CD4-positive, alpha-beta memory T cell (primary cell): ENCODE measurements around the gene MED12. TPM values are rescaled to one million over a fixed set of nuclear protein-coding genes. Genes with fewer than 3 reads are reported as not detected.

Experiments used
- CTCF ChIA-PET: fragments of 350-600 bp; sonication (Branson Sonifier 250); formaldehyde crosslinking; loops from one replicate; lab custom pipeline; 2021; ENCODE audit warnings: inconsistent platforms; ENCODE audit not compliant: partially characterized antibody; lab: Charles Lee
- POLR2A ChIA-PET: fragments of 350-600 bp; sonication (Branson Sonifier 250); formaldehyde crosslinking; loops from one replicate; lab custom pipeline; 2021; ENCODE audit not compliant: partially characterized antibody; lab: Charles Lee
- DNase-seq, 5 donors: peaks; one replicate each; pipeline versions ENCODE4 v3.0.0 to v3.0.0-alpha.2; 2020 to 2022; ENCODE audit warnings: mixed read lengths in 1 of 5
- H3K27ac ChIP-seq: one replicate; pipeline ENCODE4 v1.7.0; 2013; ENCODE audit warnings: low read depth, low read length
- H3K27me3 ChIP-seq: 2 replicates; pipeline ENCODE4 v1.7.0; 2013; ENCODE audit warnings: mild to moderate bottlenecking, low read length, moderate library complexity; ENCODE audit not compliant: insufficient read depth
- H3K36me3 ChIP-seq: 2 replicates; pipeline ENCODE4 v1.7.0; 2013; ENCODE audit warnings: mild to moderate bottlenecking, low read length, moderate library complexity; ENCODE audit not compliant: insufficient read depth
- H3K4me1 ChIP-seq: 2 replicates; pipeline ENCODE4 v1.7.0; 2013; ENCODE audit warnings: mild to moderate bottlenecking, low read length, moderate library complexity; ENCODE audit not compliant: insufficient read depth
- H3K4me3 ChIP-seq, 2 donors: one replicate each; pipeline ENCODE4 v1.7.0; 2013; ENCODE audit warnings: low read length in 2 of 2, mild to moderate bottlenecking in 1 of 2
- H3K9me3 ChIP-seq, 2 donors: one replicate each; pipeline ENCODE4 v1.7.0; 2013; ENCODE audit warnings: low read length in 2 of 2, control low read depth in 1 of 2; ENCODE audit not compliant: control insufficient read depth in 1 of 2
- H3K27ac Mint-ChIP-seq, 7 donors: one replicate each; pipeline ENCODE4 v1.8.0; 2020 to 2021; ENCODE audit warnings: mixed read lengths in 7 of 7, mild to moderate bottlenecking in 6 of 7, inconsistent platforms in 3 of 7, moderate library complexity in 3 of 7
- H3K27me3 Mint-ChIP-seq, 2 donors: one replicate each; pipeline ENCODE4 v1.8.0; 2020 to 2021; ENCODE audit warnings: mixed read lengths in 2 of 2
- H3K36me3 Mint-ChIP-seq, 2 donors: one replicate each; pipeline ENCODE4 v1.8.0; 2020 to 2021; ENCODE audit warnings: mixed read lengths in 2 of 2, inconsistent platforms in 1 of 2, mild to moderate bottlenecking in 1 of 2
- H3K4me1 Mint-ChIP-seq, 4 donors: one replicate each; pipeline ENCODE4 v1.8.0; 2020 to 2021; ENCODE audit warnings: mixed read lengths in 4 of 4, mild to moderate bottlenecking in 1 of 4
- H3K4me3 Mint-ChIP-seq, 8 donors: one replicate each; pipeline ENCODE4 v1.8.0; 2020 to 2021; ENCODE audit warnings: mixed read lengths in 8 of 8, mild to moderate bottlenecking in 7 of 8, moderate library complexity in 6 of 8, inconsistent platforms in 3 of 8
- H3K9me3 Mint-ChIP-seq, 8 donors: one replicate each; pipeline ENCODE4 v1.8.0; 2020 to 2021; ENCODE audit warnings: mixed read lengths in 8 of 8, mild to moderate bottlenecking in 5 of 8, inconsistent platforms in 3 of 8, moderate library complexity in 1 of 8
- intact Hi-C: fragments of 100-400 bp; cut with micrococcal nuclease; formaldehyde crosslinking; loops from one replicate; pipeline ENCODE4 v1.15.1; 2023
- polyA plus RNA-seq, 2 donors: library from polyadenylated mRNA; unstranded; fragments of 300-500 nt; fragmentation: Illumina TruSeq; gene quantifications; one replicate each; pipeline ENCODE4 v1.2.3, GENCODE V29; 2021
- total RNA-seq, 2 experiments: library from RNA; stranded (reverse); gene quantifications; one replicate each; pipeline ENCODE4 v1.2.3, GENCODE V29; 2021

Gene MED12
- total and polyA plus RNA-seq, 4 experiments from 2014 or later: 3.4 to 89.9 (median 51.6) TPM

DNA sequence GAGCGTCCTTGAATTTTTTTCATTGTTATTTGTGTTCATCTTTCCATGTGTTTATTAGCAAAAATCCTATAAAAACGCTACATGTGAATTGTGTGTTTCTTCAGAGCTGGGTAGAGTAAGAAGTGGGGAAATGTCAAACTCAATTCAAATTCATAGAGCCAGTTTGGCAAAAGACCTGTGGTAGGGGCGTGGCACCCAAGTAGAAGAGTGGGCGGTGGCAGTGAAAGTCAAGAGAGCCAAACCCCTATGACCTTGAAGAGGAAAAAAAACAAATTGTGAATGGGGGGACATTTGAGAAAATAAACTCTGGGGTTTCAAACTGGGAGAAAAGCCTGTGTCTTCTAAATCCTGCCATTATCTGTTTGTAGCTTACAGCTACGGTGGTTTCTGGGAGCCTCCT lies 27.1 kb upstream of the MED12 start:
- H3K9me3 Mint-ChIP-seq: no peaks in the 10 kb centered on the region
- peaks cover 0 to 2% of the 10 kb centered on the region in 2 donors for H3K36me3 Mint-ChIP-seq
- H3K36me3 ChIP-seq: no peaks in the 10 kb centered on the region
- no peaks in the 10 kb centered on the region for H3K9me3 ChIP-seq
- no peaks in the 10 kb centered on the region for H3K27me3 Mint-ChIP-seq
- DNase-seq: no peak
- H3K4me3 ChIP-seq: no peak overlapping the region
- ChIA-PET CTCF (no interaction called here), POLR2A (no interaction called here)
- no peak overlapping the region for H3K27ac Mint-ChIP-seq
- no peak overlapping the region for H3K4me3 Mint-ChIP-seq
- H3K27me3 ChIP-seq: no peaks in the 10 kb centered on the region
- peaks cover 3 to 14% (median 9%) of the 10 kb centered on the region in 4 donors for H3K4me1 Mint-ChIP-seq
- peaks cover 6% of the 10 kb centered on the region for H3K4me1 ChIP-seq
- H3K27ac ChIP-seq: no peak overlapping the region
- intact Hi-C loops: no loop called here

DNA sequence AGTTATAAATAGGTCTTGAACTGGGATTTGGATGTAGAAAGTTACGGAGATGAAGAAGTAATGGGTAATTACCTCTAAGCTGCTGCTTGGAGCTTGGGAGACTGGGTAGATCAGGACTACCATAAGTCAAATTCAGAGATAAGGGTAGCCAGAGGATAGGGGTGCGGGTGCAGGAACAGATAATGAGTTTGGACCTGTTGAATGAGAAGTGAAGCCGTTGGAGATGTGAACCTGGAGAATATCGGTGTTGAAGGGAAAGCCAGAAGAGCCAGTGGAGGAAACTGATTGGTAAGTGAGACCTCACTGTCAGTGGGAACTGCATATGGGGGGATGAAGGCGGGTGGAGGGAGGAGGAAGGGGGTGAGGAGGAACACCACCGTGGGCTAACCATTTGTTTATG lies 23.4 kb upstream of the MED12 start:
- H3K4me3 Mint-ChIP-seq: peak overlapping the region; percentile 64 to 99 (median 94)
- Histone ChIP-seq H3K27me3 (no peaks in the 10 kb centered on the region), H3K9me3 (no peaks in the 10 kb centered on the region), H3K36me3 (no peaks in the 10 kb centered on the region), H3K27ac (peak overlapping the region; percentile 72), H3K4me3 (peak overlapping the region; percentile 36 to 66), H3K4me1 (peaks cover 34% of the 10 kb centered on the region)
- H3K27me3 Mint-ChIP-seq: no peaks in the 10 kb centered on the region
- H3K9me3 Mint-ChIP-seq: no peaks in the 10 kb centered on the region
- peak overlapping the region in 6 of 7 donors; percentile 44 to 99 (median 94) for H3K27ac Mint-ChIP-seq
- intact Hi-C loops: loop anchor here (1.0 kb wide), 2 partner anchors 27 to 87 kb away; partner anchors contain the start of gene SNX12
- peaks cover 0 to 2% of the 10 kb centered on the region in 2 donors for H3K36me3 Mint-ChIP-seq
- peaks cover 20 to 41% (median 33%) of the 10 kb centered on the region in 4 donors for H3K4me1 Mint-ChIP-seq
- no peak for DNase-seq
- ChIA-PET POLR2A (no interaction called here), CTCF (no interaction called here)

DNA sequence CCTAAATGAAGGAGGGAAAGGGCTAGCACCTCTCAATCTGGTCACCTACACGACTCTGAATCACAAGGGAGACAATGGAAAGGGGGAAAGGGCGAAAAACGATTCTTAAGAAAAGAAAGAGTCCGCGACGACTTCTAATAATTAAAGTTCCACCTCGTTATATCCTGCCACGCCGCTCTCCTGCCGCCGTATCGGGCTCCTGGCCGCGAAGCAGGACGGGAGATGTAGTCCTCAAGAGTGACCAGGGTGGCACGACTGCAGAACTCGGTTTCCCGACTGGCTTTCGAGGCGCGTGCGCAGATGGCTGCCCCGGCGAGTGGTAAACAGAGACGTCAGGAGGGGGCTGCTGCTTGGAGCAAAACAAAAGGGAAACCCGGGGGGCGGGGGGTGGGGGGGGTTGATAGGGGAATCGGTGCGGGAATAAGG lies 22.8 kb upstream of the MED12 start, which contains the start of gene FOXO4:
FOXO4 (plus strand) TSS at position 297 of the 426 bp plus-strand sequence. CDS start 678 bp downstream, outside the sequence.
- Histone ChIP-seq H3K9me3 (no peaks in the 10 kb centered on the region), H3K4me3 (peak within 1 kb of the TSS; percentile 36 to 66), H3K36me3 (no peaks in the 10 kb centered on the region), H3K27ac (peak within 1 kb of the TSS; percentile 72), H3K27me3 (no peaks in the 10 kb centered on the region), H3K4me1 (peaks cover 34% of the 10 kb centered on the region)
- intact Hi-C loops: loop anchor here (1.0 kb wide), 2 partner anchors 27 to 87 kb away; partner anchors contain the start of gene SNX12
- Mint-ChIP-seq H3K36me3 (peaks cover 0 to 2% of the 10 kb centered on the region in 2 donors), H3K4me1 (peaks cover 22 to 44% (median 36%) of the 10 kb centered on the region in 4 donors), H3K27ac (peak within 1 kb of the TSS; percentile 89 to 99 (median 97)), H3K4me3 (peak within 1 kb of the TSS; percentile 90 to 99 (median 97)), H3K27me3 (no peaks in the 10 kb centered on the region), H3K9me3 (no peaks in the 10 kb centered on the region)
- ChIA-PET CTCF (interaction anchor here (1.1 to 2.8 kb wide), 4 partner anchors 16 to 35 kb away, joined by 3 to 36 read pairs (median 10); partner anchors contain the start of genes IL2RG and MED12), POLR2A (interaction anchor here (0.9 to 2.8 kb wide), 10 partner anchors 9 to 188 kb away, joined by 3 to 38 read pairs (median 7); partner anchors contain the start of genes CXorf65, IL2RG, MED12 and NONO)
- DNase-seq: peak; percentile 85 to 94 (median 89)

- POLR2A ChIA-PET: interaction anchor here (0.7 to 2.8 kb wide), 11 partner anchors 8 to 187 kb away, joined by 3 to 38 read pairs (median 7); partner anchors contain the start of genes CXorf65, IL2RG, MED12 and NONO
- Histone ChIP-seq H3K4me1 (peaks cover 40% of the 10 kb centered on the region), H3K36me3 (no peaks in the 10 kb centered on the region), H3K9me3 (no peaks in the 10 kb centered on the region), H3K4me3 (peak overlapping the region; percentile 23 to 66), H3K27me3 (no peaks in the 10 kb centered on the region), H3K27ac (peak overlapping the region; percentile 72)
- peak overlapping the region; percentile 90 to 99 (median 97) for H3K4me3 Mint-ChIP-seq
- H3K9me3 Mint-ChIP-seq: no peaks in the 10 kb centered on the region
- peak overlapping the region; percentile 89 to 99 (median 97) for H3K27ac Mint-ChIP-seq
- CTCF ChIA-PET: interaction anchor here (1.1 to 2.8 kb wide), 4 partner anchors 16 to 34 kb away, joined by 3 to 36 read pairs (median 10); partner anchors contain the start of genes IL2RG and MED12
- peaks cover 25 to 50% (median 39%) of the 10 kb centered on the region in 4 donors for H3K4me1 Mint-ChIP-seq
- H3K27me3 Mint-ChIP-seq: no peaks in the 10 kb centered on the region
- intact Hi-C loops: loop anchor here (1.0 to 2.0 kb wide), 3 partner anchors 28 to 159 kb away; partner anchors contain the start of genes SNX12 and ZMYM3
- H3K36me3 Mint-ChIP-seq: peaks cover 0 to 2% of the 10 kb centered on the region in 2 donors
- DNase-seq: peak in 1 of 5 donors; percentile 83
These were observed 22.2 kb upstream of the MED12 start for GRCh38 chrX:71095981-71096759.

DNA sequence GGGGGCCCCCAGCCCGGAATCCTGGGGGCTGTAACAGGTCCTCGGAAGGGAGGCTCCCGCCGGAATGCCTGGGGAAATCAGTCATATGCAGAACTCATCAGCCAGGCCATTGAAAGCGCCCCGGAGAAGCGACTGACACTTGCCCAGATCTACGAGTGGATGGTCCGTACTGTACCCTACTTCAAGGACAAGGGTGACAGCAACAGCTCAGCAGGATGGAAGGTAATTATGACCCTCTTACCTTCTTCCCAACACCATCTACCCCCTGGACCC lies 21.7 kb upstream of the MED12 start:
- H3K4me3 Mint-ChIP-seq: peak overlapping the region; percentile 90 to 99 (median 97)
- Histone ChIP-seq H3K36me3 (no peaks in the 10 kb centered on the region), H3K27ac (peak overlapping the region; percentile 72), H3K9me3 (no peaks in the 10 kb centered on the region), H3K27me3 (no peaks in the 10 kb centered on the region), H3K4me3 (peak overlapping the region in 1 of 2 donors; percentile 66), H3K4me1 (peaks cover 45% of the 10 kb centered on the region)
- no peak for DNase-seq
- H3K9me3 Mint-ChIP-seq: no peaks in the 10 kb centered on the region
- H3K27me3 Mint-ChIP-seq: no peaks in the 10 kb centered on the region
- intact Hi-C loops: loop anchor here (2.0 kb wide), 1 partner anchor 158 kb away; the partner anchor contains the start of gene ZMYM3
- H3K4me1 Mint-ChIP-seq: peaks cover 29 to 55% (median 45%) of the 10 kb centered on the region in 4 donors
- ChIA-PET POLR2A (interaction anchor here (0.7 to 2.8 kb wide), 9 partner anchors 8 to 85 kb away, joined by 3 to 38 read pairs (median 7); partner anchors contain the start of genes CXorf65, IL2RG, MED12 and SNX12), CTCF (interaction anchor here (1.1 to 2.8 kb wide), 5 partner anchors 15 to 34 kb away, joined by 3 to 36 read pairs (median 10); partner anchors contain the start of genes IL2RG and MED12)
- peaks cover 0 to 2% of the 10 kb centered on the region in 2 donors for H3K36me3 Mint-ChIP-seq
- H3K27ac Mint-ChIP-seq: peak overlapping the region; percentile 16 to 97 (median 74)

DNA sequence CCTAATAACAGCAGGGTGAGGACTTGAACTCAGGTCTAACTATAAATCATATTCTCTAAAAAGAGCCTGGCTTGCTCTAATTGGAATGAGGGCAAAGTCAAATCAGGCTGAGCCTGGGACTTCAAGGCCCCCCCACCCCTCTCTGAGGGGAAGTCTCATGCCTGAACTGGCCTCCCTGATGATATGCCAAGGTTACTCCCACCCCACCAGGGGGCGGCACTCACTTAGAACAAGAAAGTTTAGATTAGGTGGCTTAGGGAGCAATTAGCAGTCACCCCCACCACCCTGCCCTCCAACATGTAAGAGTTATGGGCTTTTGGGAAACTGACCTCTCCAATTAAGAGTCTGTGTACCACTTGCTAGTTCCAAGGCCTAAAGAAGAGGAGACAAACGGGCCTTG lies 20.1 kb upstream of the MED12 start:
- Histone ChIP-seq H3K27me3 (no peaks in the 10 kb centered on the region), H3K9me3 (no peaks in the 10 kb centered on the region), H3K4me3 (no peak overlapping the region), H3K4me1 (peaks cover 61% of the 10 kb centered on the region), H3K27ac (peak overlapping the region; percentile 46), H3K36me3 (no peaks in the 10 kb centered on the region)
- H3K9me3 Mint-ChIP-seq: no peaks in the 10 kb centered on the region
- H3K27ac Mint-ChIP-seq: peak overlapping the region; percentile 53 to 90 (median 86)
- ChIA-PET POLR2A (interaction anchor here (1.4 to 2.8 kb wide), 2 partner anchors 13 to 20 kb away, joined by 4 to 38 read pairs; partner anchors contain the start of genes IL2RG and MED12), CTCF (interaction anchor here (1.0 to 2.8 kb wide), 5 partner anchors 14 to 82 kb away, joined by 3 to 36 read pairs (median 8); partner anchors contain the start of genes IL2RG and MED12)
- peak; percentile 80 to 84 (median 83) for DNase-seq
- intact Hi-C loops: loop anchor here (1.0 kb wide), 4 partner anchors 13 to 81 kb away; partner anchors contain the start of genes IL2RG and MED12
- no peaks in the 10 kb centered on the region for H3K27me3 Mint-ChIP-seq
- peaks cover 34 to 72% (median 60%) of the 10 kb centered on the region in 4 donors for H3K4me1 Mint-ChIP-seq
- peak overlapping the region in 6 of 8 donors; percentile 36 to 77 (median 65) for H3K4me3 Mint-ChIP-seq
- peaks cover 0 to 2% of the 10 kb centered on the region in 2 donors for H3K36me3 Mint-ChIP-seq
